ENCODE results near the gene DUSP18.

- TF ChIP-seq CTCF (conservative IDR thresholded peaks at IDR 0.05 in 1 of 2, IDR thresholded peaks at IDR 0.05 in 1 of 2; ENCODE audit: low read depth in 1 of 2, low read length in 2 of 2) (no peak), EZH2 (IDR thresholded peaks at IDR 0.05; ENCODE audit: low read length, missing control alignments) (no peak)
Observed at GRCh38 chr22:30680991-30681770, 13.5 kb upstream of the DUSP18 start.
